ENCODE results near the gene TMCO1.

The TMCO1 gene

DNA sequence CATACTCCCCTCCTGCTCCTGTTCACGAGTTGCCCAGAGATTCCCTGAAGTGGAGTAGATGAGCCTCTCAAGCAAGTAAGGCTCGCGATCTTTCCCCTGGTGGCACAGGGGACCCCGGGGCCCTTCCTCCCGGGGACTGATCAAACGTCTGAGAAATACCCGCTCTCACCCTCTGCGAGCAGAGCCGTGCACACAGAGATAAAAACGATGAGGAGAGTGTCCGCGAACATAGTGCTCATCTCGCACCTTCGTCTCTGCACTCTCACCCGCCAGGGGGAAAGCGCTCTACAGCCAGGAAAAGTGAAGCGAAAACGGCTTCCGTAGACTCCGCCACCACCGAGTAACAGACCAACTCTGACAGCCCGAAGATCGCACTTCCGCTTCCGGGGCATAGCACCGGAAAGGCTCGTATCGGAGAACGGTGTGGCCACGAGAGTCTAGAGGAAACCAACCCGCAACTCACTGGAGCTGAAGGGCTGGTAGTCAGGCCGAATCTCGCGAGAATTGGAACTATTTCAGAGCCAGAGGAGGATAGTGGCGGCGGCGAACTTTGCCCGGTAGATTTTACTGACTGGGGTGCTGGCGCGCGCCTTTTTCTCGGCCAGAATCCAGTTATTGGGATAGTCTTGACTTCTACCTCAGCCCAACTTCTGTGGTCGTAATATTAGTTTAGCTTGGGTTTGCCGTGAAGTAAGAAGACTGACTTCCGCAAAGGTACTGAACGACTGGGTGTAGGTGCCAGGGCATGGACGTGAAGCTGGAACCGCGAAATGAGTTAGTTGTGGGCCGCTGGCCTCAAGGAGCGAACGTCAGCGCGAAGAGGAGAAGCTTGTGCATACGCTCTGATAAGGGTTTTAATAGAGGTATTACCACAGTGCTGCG lies at the start of gene TMCO1:
TSS of gene TMCO1 (minus strand) at position 356 of the 882 bp plus-strand sequence. CDS start at position 239, 117 bp downstream.
- H3K36me3 ChIP-seq (ENCODE audit: insufficient read depth, low read length), result no peaks in the 10 kb centered on the region
- peak within 1 kb of the TSS; percentile 99 for H3K4me2 ChIP-seq (ENCODE audit: low read depth, low read length, poor library complexity, severe bottlenecking)
- H2AFZ ChIP-seq (ENCODE audit: low read length), result peak within 1 kb of the TSS; percentile 87
- no peaks in the 10 kb centered on the region for H3F3A ChIP-seq (ENCODE audit: low read depth)
- H3K79me2 ChIP-seq (ENCODE audit: insufficient read depth, low read length), result peaks cover 59% of the 10 kb centered on the region
- H3K9ac ChIP-seq (ENCODE audit: low read depth, low read length, poor library complexity, severe bottlenecking), result peak within 1 kb of the TSS; percentile 96
- peak within 1 kb of the TSS; percentile 92 for H3K4me3 ChIP-seq (ENCODE audit: low read length, poor library complexity, severe bottlenecking)
- H3K4me1 ChIP-seq (ENCODE audit: insufficient read depth, low read length, poor library complexity, severe bottlenecking), result peaks cover 41% of the 10 kb centered on the region
- H3K9me2 ChIP-seq (replicated peaks; ENCODE audit: low read depth, low read length), result no peaks in the 10 kb centered on the region
- H4K20me1 ChIP-seq (ENCODE audit: insufficient read depth, low read length, poor library complexity, severe bottlenecking), result peaks cover under 1% of the 10 kb centered on the region
- TF ChIP-seq EZH2phosphoT487 (IDR thresholded peaks at IDR 0.05; ENCODE audit: borderline replicate concordance) (no peak), CTCF (conservative IDR thresholded peaks at IDR 0.05; ENCODE audit: low read length) (peak; percentile 35; the same call in 1 of the 2 replicates)
- no peaks in the 10 kb centered on the region for H3K9me3 ChIP-seq (ENCODE audit: insufficient read depth, low read depth, low read length)
- H3K27me3 ChIP-seq (ENCODE audit: insufficient read depth, low read length, poor library complexity, severe bottlenecking), result no peaks in the 10 kb centered on the region

GRCh38 chr1:165816826-165817497 lies 48.3 kb upstream of the TMCO1 start:
- Histone ChIP-seq H4K20me1 (ENCODE audit: insufficient read depth, low read length, poor library complexity, severe bottlenecking) (no peaks in the 10 kb centered on the region), H3K79me2 (ENCODE audit: insufficient read depth, low read length) (no peaks in the 10 kb centered on the region), H3K9me2 (replicated peaks; ENCODE audit: low read depth, low read length) (no peaks in the 10 kb centered on the region), H3K4me3 (ENCODE audit: low read length, poor library complexity, severe bottlenecking) (no peak overlapping the region), H3F3A (ENCODE audit: low read depth) (no peaks in the 10 kb centered on the region), H3K9ac (ENCODE audit: low read depth, low read length, poor library complexity, severe bottlenecking) (no peak overlapping the region), H3K36me3 (ENCODE audit: insufficient read depth, low read length) (no peaks in the 10 kb centered on the region), H2AFZ (ENCODE audit: low read length) (peak overlapping the region; percentile 26; the same call in 1 of the 2 replicates), H3K4me1 (ENCODE audit: insufficient read depth, low read length, poor library complexity, severe bottlenecking) (no peaks in the 10 kb centered on the region), H3K4me2 (ENCODE audit: low read depth, low read length, poor library complexity, severe bottlenecking) (no peak overlapping the region), H3K27me3 (ENCODE audit: insufficient read depth, low read length, poor library complexity, severe bottlenecking) (no peaks in the 10 kb centered on the region), H3K9me3 (ENCODE audit: insufficient read depth, low read depth, low read length) (no peaks in the 10 kb centered on the region)
- no peak for TF ChIP-seq EZH2phosphoT487 (IDR thresholded peaks at IDR 0.05; ENCODE audit: borderline replicate concordance)
- TF ChIP-seq CTCF (conservative IDR thresholded peaks at IDR 0.05; ENCODE audit: low read length), result no peak

DNA sequence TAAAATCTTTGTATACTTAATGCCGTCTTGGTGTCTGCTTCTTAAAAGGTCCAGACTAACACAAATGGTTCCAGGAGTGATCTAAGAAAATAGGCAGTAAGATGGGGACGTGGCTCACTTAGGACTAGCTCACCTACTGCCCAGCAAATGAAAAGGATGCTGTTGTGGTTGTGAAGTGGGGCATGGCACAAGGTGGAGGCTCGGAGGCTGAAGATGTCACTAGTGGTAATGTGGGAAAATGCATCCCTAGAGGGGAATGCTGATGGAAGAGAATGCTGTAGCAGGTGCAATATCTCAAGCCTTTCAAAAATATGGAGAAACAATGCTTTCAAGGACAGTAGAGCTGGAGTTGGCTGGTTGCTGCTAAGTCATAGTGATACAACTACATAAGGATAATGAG lies 47.5 kb upstream of the TMCO1 start:
- no peaks in the 10 kb centered on the region for H3K27me3 ChIP-seq (ENCODE audit: insufficient read depth, low read length, poor library complexity, severe bottlenecking)
- no peak overlapping the region for H2AFZ ChIP-seq (ENCODE audit: low read length)
- no peaks in the 10 kb centered on the region for H3K36me3 ChIP-seq (ENCODE audit: insufficient read depth, low read length)
- H3K79me2 ChIP-seq (ENCODE audit: insufficient read depth, low read length), result no peaks in the 10 kb centered on the region
- H3K9me3 ChIP-seq (ENCODE audit: insufficient read depth, low read depth, low read length), result no peaks in the 10 kb centered on the region
- H3K4me2 ChIP-seq (ENCODE audit: low read depth, low read length, poor library complexity, severe bottlenecking), result no peak overlapping the region
- no peak overlapping the region for H3K4me3 ChIP-seq (ENCODE audit: low read length, poor library complexity, severe bottlenecking)
- no peaks in the 10 kb centered on the region for H3K9me2 ChIP-seq (replicated peaks; ENCODE audit: low read depth, low read length)
- H4K20me1 ChIP-seq (ENCODE audit: insufficient read depth, low read length, poor library complexity, severe bottlenecking), result no peaks in the 10 kb centered on the region
- H3K4me1 ChIP-seq (ENCODE audit: insufficient read depth, low read length, poor library complexity, severe bottlenecking), result no peaks in the 10 kb centered on the region
- no peak for TF ChIP-seq CTCF (conservative IDR thresholded peaks at IDR 0.05; ENCODE audit: low read length)
- no peak for TF ChIP-seq EZH2phosphoT487 (IDR thresholded peaks at IDR 0.05; ENCODE audit: borderline replicate concordance)
- no peaks in the 10 kb centered on the region for H3F3A ChIP-seq (ENCODE audit: low read depth)
- H3K9ac ChIP-seq (ENCODE audit: low read depth, low read length, poor library complexity, severe bottlenecking), result no peak overlapping the region

Data from Loucy (cell line).